Activated CD8-positive, alpha-beta memory T cell treated with anti-CD3 and anti-CD28 coated beads, Interleukin-2, amount 50 U/mL, for 24 hours (primary cell): ENCODE data around the gene TFF3.
A peak's percentile ranks its signal among the peaks of the same experiment; 100 is the strongest.

Experiments used
- DNase-seq: peaks from one replicate; pipeline ENCODE4 v3.0.0-alpha.2; 2020; ENCODE audit errors: extremely low read depth

The TFF3 gene

DNA sequence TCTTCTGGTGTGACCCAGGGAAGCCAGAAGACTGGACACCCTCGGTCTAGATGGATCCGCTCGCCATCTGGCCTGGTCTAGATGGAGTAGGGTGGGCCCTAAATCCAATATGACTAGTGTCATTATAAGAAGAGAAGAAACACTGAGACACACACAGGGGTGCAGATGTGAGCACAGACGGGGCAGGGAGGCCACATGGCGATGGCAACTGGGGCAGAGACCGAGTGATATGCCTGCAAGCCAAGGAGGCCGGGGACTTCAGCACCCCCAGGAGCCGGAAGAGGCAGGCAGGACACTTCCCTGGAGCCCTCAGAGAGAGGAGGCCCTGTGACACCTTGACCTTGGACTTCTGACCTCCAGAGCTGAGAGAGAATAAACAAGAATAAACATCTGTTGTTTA lies 5.6 kb upstream of the TFF3 start:
- no peak for DNase-seq

DNA sequence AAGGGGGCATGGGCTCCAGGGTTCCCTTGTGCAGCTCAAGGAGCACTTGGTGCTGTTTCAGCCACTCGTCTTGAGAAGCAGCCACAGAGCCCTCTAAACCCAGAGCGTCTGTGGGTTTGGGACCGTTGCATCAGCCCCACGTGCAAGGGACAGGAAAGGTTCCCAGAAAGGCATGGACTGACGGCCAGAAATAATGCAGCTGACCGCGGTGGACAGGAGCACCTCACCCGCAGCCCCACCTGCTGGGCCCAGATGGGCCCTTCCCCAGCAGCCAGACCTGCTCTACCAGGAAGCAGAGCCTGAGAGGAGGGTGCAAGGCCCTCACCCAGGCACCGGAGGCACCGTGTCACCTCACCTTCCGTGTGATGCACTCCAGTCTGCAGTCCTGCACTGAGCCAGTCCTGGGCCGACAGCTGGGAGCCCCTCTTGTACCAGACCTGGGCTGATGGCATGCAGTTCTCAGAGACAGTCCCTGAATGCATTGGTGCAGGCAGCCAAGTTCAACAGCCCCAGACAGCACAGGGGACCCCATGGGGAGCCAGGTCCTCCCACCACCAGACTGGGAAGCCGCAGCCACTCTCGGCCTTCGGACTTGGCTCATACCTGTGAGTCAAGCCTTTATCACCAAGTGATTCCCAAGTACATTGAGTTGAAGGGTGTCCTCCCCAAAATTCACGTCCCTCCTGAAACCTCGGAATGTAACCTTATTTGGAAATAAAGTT lies 4.8 kb upstream of the TFF3 start:
- DNase-seq: no peak

DNA sequence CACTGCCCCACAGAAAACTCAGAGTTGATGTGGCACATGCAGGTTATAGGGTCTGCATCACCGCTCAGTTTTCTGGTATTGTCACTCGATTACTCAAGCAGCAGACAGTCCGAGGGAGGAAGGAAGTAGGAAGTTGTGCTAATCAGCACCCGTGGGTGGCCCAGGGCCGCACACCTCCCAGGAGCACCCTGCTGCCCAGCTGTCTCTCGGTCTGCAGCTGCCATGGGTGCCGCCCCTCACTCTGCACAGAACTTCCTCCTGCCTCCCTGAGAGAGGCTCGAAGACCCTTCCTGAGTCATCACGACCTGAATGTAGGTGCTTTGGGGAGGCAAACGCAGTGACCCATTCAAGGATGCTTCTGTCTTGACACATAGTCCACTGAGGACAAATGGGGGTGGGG lies 4.2 kb upstream of the TFF3 start:
- DNase-seq: no peak

DNA sequence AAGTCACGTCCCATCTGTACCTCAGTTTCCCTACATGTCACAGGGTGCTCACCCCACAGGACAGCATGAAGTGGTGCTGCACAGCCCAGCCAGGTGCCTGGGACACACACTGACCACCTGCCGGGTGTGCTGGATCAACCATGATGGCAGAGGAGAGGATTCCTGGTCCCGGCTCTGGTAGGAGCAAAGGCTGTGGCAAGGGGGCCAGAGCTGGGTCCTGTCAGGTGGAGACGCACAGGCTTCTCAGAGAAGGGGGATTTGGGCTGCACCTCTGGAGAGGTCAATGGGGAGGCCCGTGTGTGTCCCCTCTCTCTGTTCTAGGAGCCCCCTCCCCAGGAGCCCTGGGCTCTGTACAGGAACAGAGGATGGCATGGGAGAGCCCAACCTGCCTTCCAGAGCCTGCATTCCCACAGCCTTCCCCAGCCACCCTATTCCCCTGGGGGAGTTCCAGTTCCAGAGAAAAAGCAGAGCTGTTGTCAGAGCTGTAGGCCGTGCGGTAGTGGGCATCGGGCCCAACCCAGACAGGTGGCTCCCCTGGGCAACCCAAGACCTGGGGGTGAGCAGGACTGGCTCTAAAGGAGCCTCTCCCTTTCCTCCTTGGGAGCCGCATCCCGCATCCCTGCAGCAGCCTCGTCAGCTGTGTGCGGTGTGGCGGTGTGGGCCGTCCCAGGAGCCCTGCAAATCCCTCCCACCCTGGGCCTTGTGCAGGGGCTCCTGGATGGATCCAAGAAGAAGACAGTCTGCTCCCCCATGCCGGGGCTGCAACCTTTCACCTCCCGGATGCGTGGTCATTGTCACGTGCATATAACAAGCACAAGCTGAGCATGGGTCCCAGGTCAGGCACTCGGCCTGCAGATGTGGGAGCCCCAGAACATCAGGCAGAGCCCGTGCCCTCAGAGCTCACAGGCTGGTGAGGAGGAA lies 2.9 kb upstream of the TFF3 start:
- no peak for DNase-seq

DNA sequence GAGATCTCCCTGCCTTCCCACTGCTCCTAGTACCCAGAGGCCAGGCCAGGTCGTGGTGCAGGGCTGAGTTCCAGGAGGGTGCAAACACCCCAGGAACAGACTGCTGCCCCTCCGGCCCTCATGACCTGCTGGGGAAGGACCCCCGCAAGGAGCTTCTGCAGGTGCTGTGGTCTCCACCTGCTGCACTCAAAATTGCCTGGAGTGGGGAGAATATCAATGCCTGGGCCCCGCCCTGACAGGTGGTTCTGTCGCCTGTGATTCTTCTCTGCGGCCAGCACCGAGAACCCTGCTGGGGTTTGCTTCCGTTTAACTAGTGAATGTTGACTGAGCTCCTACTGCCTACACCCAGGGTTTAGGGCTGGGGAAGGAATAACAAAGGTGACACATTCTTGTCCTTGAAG lies 2.1 kb upstream of the TFF3 start:
- DNase-seq: no peak

DNA sequence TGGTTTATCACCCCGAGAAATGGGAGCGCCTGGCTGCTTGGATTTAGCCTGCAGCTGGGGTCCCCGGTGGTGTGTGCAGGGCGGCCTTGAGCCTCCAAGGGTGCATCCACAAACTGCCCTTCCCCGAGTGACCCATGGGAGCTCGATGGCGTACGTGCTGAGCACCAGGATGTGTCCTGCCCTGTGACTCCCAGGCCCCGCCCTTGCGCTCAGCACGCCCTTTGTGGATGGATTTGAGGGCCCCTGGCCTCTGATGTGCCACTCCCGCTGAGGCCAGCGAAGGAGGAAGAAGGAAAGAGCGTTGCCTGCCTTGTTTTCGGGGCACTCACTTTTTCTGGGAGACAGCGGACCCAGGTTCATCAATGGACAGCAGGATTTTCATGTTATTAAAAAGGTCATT lies 1.7 kb upstream of the TFF3 start:
- DNase-seq: no peak

DNA sequence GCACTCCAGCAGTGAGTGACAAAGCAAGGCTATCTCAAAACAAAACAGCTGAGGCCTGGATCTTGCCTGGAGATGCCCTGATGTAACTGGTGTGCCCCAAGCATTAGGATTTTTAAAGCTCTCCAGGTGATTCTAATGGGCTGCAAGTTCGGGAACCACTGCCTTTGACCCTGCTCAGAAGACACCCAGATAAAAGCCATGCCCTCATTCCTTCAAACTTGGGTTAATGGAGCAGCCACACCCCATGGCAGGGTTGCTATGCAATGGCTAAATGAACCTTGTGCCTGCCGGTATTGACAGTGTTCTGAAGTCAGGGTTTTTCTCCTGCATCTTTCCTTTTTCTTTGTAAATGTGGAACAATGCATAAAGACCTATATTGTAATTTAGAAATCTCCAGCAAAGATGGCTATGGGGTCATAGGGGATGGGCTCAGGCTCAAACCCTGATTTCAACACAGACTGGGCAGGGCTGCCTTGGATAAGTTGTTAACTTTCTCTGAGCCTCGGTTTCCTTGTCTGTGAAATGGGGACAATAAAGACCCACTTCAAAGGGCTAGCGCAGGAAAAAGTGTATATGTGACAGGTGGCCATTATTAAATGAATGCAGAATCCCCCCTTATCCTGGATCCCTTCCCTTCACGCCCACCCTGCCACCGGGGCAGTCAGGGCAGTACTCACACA lies 453 bp downstream of the TFF3 start:
- DNase-seq: no peak

DNA sequence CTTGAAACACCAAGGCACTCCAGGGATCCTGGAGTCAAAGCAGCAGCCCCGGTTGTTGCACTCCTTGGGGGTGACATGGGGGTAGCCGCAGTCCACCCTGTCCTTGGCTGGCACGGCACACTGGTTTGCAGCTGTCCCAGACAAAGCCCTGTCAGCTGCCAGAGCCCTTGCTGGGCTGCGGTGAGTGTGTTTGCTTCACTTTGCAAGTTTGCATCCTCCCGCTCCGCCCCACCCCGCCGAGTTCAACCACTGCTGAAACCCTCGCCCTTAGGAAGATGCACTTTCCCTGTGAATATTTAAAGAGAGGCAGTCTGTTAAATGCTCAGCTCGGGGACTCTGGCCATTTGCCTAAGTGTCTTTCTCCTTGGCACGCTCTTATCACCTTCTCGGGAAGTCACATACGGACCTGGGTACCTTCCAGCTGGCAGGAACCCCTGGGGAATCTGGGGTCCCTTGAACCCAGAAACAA lies 1.7 kb downstream of the TFF3 start:
- no peak for DNase-seq

DNA sequence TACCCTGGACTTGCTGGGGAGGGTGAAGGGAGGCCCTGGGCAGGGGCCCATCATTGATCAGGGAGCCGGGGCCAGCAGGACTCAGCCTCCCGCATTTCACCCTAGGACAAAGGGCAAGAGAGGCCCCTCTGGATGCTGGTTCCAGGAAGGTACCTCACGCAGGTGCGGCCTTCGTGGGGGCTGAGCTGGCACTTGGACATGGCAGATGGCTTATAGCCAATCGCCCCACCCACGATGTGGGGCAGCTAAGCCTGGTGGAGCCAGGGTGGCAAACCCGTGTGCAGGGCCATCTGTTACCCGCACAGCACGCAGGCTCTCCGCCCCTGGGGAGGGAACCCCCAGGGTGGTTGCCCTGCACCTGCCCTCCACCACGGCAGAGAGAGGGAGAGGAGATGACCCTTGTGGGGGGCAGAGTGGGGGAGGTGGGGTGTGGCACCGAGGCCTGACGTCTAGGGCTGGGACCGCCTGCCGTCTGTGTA lies 2.5 kb downstream of the TFF3 start:
- DNase-seq: no peak

DNA sequence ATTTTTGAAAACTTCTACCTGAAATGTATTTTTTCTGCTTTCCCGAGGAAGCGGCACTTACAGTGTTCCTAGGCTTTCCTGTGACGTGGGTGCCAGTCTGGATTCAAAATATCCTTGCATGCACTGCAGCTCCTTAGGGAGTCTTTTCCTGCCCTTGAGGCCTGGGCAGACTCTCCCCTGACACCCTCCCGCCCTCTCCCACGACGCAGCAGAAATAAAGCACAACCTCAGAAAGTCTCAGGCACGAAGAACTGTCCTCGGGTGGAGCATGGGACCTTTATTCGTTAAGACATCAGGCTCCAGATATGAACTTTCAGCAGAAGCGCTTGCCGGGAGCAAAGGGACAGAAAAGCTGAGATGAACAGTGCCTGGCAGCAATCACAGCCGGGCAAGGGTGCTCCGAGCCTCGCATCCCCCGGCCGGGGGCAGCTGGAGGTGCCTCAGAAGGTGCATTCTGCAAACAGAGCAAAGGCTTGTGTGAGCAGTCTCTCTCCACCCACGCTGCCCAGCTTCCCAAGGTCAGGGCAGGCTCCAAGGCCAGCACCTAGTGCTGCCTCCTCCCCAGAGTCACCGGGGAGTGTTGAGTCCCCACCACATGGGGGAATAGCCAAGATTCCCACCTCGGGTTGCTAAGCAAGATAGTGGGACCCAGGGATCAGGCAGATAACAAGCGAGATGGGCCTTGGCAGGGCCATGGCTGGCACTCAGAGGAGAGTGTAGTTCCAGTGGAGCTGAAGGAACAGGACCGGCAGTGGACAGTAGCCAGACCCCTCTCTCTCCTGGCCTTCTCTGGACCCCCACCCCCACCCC lies 3.2 kb downstream of the TFF3 start:
- no peak for DNase-seq

DNA sequence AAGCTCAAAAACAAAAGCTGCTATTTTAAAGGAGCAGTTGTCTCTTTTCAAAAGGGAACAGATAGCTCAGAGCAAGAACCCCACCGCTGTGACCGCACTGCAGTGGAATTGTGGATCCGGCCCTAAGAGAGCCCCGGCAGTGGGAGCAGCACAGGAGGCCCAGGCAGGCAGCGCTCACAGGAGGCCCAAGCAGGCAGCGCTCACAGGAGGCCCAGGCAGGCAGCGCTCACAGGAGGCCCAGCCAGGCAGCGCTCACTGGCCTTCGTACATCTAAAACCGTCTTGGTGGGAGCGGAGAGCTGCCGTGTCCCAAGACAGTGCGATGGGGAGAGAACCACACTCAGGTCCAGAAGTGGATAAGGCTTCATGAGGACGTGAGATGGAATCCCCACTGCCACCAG lies 4.0 kb downstream of the TFF3 start:
- no peak for DNase-seq

DNA sequence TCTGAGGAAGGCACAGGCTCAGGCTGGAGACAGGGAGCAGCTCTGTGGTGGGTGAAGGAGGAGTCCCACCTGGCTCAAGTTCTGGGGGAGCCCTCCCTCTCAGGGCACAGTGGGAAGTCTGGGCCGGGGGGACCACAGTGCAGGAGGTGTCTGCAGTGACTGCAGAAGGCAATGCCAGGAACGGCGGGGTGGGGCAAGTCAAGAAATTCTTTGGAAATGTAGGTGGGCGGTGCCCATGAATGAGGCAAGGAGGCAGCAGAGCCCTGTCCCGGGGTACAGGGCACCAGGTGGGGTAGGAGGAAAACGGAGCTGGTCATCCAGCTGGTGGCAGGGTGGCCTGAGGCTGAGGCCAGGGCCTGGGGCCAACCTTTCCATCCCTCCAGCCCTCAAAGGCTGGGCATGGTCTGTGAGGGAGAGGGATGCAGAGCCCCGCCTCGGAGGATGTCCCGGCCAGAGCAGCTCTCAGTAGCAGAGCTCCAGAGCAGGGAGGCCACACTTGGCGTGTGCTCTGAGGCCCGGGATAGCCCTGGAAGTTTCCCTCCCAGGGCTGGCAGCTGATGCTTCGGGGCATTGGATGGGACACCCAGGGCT lies 4.7 kb downstream of the TFF3 start:
- no peak for DNase-seq

DNA sequence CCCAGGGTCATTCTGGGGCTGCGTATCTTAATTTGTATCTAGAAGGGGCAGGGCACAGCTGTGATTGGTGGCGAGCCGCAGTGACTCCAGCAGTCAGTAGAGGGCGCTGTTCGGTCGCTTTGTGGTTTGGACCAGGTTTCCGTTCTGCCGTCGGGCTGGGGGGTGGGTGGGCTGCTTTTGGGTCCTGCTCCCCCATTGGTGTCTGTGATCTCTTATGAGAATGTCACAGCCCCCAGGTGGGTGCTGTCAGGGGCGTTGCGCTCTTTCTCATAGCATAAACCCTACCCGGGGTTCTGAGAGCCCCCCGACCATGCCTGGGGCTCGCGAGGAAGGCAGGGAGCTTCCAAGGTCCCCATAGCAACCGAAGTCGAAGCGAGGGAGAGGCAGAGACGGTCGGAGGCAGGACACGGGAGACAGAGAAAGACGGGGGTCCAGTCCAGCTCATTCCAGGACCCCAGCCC lies 5.4 kb downstream of the TFF3 start:
- DNase-seq: peak; percentile 32

DNA sequence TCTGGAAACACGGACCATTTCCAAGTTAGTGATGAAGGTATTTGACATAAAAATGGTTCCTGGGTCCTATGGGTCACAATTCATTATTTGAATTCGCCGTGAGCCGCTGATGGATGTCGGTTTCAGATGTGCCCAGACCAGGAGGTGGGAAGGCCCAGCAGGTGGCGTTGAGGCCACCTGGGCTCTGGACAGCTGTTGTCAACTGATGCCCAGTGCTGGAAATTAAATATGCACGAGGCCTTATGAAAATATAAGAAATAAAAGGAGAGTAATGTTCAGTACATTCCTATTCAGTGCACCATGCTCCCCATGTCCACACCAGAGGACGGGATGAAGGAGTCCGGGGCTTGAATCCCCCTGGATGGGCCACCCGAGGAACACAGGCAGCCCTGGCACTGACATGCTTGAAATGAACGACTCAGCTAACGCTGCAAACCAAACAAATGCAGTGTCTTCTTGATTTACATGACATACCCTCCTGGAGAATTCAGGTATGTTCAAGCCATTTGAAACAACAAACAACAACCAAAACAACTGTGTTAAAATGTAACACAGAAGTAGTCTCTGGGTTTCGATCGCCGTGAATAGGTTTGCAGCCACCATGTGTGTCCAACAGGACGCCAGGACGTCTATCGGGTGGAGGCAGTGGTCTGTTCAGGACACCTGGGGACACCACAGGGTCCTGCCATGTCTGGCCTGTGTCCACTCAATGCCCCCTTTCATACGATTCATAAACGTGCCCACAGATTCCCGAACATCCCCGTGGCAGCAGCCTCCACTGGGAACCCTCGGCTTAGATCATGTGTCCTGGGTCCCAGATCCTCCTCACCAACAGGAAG lies 6.1 kb downstream of the TFF3 start:
- DNase-seq: no peak

DNA sequence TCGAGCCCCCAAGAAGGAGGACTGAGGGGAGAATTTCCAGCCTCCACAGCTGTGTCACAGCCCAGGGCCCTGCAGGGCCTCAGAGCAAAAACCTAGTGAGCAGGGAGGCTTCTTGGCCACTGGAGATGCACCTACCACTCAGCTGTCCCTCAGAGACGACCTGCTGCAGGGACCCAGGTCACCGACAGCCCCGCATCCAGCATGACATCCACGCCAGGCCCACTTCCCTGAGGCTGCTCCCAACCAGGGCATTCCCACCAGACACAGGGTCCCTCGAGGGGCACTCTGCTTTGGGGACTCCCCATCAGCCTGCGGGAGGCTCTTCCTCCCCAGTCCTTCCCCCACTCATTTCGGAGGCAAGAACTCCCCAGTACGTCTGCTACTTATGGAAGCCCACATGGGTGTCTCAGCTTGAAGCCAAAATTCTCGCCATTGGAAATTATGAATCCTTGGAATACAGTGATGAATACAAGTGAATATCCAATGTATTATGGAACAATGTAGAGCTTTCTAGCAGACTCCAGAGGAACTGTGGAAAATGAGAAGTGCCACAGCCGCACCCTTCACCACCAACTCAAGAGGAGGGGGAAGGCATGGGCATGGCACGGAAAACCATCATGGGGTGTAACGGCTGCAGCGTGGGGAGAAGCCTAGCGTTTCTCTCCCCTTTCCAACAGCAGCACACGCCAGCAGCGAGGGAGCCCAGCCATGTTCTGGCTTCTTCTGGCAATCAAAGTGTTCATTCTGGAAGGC lies 6.9 kb downstream of the TFF3 start:
- DNase-seq: no peak

DNA sequence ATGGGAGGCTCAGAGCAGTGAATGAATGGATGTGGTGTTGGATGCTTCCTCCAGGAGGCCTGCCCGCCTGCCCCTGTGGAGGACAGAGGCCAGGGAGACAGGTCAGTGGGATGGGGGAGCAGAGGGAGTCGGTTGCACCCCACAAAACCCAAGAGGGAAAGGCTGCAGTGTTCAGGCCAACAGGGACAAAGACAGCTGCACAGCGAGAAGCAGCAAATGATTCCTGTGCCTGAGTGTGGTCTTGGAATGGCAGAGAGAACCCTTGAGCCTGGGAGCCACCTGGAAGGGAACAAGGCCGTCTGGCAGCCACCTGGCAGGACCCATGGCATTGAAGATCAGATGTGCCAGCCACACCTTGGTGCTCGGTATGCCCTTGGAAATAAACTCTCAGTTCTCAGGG lies 8.1 kb downstream of the TFF3 start:
- no peak for DNase-seq

DNA sequence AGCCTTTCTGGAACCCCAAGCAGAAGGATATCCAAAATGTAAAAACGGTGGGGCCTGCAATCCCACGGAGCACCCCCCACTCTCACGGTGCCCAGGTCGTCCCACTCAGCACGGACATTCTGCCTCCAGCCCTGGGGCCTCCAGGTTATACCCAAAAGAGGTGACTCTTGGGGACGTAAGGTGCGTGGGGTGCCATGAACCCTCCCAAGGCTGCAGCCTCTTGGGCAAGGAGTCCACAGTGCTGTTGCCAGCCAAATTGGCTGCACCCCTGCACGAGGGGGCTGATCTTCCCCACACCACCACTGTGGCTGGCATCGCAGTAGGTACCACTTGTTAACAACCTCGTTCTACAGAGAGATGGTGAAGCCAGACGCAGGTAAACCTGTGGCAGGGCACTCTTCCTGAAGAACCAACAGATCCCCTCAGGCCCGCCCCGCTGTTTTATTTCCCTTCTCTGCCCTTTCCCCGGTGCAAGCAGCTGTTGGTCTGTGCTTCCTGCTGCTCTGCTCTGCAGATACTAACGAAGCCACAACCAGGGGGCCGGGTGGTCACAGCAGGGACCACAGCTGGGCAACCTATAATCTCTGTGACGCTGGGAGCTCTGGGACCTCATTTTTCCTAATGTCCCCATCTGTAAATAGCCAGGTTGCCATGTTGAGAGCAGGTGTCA lies 8.7 kb downstream of the TFF3 start:
- DNase-seq: no peak

DNA sequence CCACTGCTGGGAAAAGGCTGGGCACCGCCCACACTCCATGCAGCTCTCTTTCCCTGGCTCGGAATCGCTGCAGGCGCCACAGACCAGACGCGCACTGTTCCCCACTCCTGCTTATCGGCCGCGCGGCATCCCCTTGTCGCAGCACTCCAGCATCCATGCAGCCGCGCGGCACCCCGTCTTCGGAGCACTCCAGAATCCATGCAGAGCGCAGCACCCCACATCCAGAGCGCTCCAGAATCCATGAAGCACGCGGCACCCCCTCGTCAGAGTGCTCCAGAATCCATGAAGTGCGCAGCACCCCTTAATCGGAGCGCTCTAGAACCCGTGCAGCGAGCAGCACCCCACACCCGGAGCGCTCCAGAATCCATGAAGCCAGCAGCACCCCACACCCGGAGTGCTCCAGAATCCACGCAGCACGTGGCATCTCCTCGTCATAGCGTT lies 9.5 kb downstream of the TFF3 start:
- no peak for DNase-seq
